Dedifferentiated amniotic fluid mesenchymal stem cell (primary cell): ENCODE results near the gene STARD4.

Experiments
- DNase-seq: peaks from one replicate; pipeline ENCODE4 v3.0.0-alpha.2; 2016; ENCODE audit errors: extremely low spot score

The STARD4 gene

DNA sequence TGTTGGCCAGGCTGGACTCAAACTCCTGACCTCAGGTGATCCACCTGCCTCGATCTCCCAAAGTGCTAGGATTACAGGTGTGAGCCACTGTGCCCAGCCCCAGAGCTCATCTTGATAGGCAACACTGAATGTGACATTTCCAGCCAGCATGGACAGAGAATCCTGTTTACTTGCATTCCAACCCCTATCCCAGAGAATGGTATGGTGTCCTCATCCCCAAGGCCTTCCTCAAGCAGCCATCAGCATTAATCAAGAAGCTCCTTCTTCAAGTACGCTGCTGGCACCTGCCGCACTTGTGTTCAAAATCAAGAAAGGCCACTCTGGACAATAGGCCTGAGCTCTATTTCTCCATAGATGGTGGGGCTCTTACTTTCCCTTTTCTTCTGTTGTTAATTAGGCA, 40.2 kb downstream of the STARD4 start:
- no peak for DNase-seq

DNA sequence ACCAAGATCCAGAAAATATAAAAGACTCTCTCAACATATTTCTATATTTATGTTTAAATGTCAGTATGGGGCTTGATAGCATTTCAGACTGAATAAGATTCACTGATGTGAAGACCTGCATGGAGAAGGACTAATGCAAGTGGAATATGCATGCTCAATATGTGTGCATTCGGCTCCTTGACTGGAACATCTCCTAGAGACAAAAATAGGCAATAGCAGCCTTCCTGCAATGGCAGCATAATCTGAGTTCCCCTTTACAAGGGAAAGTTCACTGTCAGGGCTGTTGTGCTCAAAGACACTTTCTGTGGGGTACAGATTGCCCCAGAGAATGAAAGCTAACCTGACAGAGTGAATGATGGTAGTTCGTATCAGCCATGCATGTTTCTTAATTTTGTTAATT, 42.4 kb downstream of the STARD4 start:
- DNase-seq = no peak

DNA sequence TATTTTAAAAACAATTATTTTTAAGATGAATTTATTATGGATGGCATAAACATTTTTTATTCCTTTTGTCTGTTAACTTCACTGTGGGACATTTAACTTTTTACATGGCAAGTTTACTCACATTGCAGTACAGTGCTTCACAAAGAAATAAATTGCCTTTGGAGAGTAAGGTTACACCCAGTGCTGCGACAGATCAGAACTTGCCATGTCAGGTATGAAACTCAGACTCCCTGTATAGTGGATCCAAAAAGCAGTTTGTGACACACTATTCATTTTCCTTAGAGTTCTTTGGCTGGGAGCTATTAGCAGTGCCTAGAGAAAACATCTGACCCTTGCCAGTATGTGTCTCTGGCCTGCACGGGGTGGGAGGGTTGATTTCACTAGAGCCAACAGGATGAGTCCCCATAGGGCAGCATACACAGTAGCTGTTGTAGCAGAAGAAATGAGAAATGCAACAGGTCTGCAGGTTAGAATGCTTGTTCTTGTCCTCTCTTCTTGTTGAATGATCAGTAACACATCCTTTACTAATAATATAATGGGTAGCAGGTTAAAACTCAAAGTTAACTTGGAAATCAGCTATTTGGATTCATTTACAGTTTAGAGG, 42.9 kb downstream of the STARD4 start:
- DNase-seq = no peak

DNA sequence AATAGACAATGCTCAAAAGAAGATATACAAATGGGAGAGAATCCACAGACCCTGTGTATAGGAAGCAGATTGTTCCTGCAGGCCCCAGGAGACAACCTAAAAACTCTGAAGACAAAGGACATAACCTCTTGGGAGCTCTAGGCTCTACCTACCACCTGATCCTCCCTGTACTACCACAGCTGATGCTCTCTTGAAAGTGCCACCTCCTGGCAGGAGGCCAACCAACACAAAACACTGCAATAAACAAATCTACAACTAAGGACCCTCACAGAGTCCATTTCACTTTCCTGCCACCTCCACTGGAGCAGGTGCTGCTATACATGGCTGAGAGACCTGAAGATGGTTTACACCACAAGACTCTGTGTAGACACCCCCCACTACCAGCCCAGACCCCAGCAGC, 49.0 kb downstream of the STARD4 start:
- no peak for DNase-seq

DNA sequence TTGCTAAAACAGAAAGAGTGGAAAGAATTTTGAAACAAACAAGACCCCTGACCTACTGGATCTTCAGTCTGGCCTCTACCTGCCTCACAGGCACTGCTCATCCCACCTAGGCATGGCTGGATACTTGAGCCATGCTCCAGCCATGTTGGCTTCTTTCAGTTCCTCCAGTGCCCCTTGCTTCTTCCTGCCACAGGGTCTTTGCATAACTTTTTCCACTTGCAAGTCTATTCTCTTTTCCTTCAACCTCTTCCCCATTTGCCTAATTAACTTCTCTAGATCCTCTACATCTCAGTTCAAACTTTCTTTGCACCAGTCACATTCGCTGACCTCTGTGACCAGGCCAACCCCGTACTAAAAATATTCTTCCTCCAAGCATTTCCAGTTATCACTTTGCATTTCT, 50.4 kb downstream of the STARD4 start:
- DNase-seq = no peak

DNA sequence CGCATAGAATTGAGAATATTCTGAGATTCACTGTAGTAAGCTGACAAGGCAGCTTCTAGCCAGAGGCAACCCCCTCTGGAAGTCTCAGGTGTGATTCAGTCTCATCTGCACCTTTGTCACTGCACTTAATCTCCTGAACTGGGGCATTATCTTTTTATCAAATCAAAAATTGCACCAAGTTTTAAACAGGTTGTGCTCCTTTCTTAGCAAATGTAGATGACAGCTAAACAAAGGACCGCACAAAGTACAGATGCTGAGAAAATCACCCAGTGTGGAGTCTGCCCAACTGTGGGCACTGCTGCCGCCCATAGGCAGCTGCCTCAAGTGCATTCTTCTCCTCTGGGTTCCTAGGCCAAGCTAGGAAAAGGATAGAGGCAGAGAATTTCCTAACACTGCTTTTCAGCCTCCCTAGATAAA, 51.1 kb downstream of the STARD4 start:
- no peak for DNase-seq

DNA sequence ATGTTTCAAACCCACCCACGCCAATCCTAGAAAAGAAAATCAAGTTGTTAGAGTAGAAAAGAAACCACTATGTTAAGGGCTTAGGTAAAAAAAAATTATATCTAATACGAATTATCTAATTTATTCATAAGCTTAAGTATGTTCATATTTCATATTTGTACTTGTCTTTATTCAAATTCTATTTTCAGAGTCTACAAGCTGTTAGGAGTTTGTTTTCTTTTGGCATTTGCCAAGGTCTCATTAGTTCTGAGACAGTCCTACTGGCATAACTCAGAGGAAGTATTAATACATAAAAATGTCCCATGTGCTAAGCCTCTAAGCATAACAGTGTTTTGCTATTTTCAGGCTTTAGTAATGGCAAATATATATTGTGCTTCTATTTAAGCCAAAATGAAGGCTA, 57.6 kb downstream of the STARD4 start:
- DNase-seq = no peak

DNA sequence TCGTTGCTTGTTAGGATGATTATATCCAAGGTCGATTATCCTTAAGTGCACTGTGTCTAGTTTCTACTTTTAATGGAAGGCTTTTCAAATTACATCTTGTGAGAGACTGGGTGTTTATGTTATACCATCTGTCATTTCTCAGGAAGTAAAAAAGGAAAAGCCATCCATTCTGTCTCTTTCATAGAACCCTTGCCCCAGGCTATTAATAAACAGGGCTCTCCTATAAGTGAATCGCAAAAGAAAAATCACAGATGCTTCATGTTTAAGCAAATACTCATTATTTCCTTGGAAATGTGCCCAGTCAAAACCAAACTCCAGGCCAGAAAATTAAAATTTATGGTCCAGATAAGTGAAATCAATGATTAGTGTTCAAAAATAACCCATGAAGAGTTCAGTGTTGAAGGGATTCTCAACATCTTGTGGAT, 58.1 kb downstream of the STARD4 start:
- DNase-seq = peak; percentile 24

DNA sequence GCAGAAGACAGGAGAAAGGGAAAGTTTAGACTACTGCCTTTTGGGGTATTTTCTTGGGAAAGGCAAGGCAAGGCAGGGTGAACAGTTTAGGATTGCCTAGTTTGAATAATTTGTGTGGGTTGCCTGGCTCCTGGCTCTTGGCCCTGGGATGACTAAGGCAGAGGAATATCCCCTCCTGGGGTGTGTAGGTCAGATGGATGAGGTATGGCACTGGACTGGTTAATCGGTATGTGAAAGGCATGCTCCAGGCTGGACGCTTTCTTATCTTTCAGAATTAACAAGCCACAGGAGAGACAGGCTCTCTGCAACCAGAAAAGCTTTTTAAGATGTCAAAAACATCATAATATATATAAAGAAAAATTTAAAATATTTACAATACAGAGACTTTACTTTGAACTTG, 58.6 kb downstream of the STARD4 start:
- DNase-seq = no peak

DNA sequence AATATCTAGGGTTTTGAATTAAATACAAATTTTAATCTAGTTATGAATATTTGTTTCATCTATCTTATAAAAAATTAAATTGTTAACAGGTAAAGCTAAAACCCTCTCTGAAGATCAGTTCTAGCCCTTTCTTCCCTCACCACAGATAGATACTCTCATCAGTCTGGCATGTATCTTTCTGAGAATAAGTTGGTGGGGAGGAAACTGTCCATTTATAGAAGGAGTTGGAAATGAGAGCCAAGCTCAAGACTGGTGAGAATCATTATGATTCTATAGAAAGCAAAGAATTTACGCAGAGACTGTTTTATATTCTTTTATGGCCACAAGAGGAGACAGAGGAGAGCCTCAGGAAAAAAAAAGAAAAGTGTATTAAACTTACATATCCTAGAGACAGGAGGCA, 59.0 kb downstream of the STARD4 start:
- no peak for DNase-seq

DNA sequence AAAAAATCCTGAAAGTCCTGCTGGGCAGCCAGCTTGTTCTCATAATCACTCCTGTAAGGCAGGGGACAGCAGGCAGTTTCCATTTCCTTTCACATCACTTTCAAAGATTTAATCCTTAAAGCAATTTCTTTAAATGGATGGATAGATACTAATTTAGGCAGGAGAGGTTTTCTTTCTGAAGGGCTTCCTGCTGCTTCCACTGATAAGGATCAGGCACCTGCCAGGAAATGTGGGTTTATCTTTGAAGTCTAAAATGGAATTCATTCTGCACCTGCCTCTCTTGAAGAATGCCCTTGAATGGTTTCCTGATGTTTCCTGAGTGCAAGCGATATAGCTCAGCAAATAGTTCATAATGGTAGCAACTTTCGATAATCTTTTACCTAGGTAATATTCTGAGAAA, 64.5 kb downstream of the STARD4 start:
- no peak for DNase-seq

DNA sequence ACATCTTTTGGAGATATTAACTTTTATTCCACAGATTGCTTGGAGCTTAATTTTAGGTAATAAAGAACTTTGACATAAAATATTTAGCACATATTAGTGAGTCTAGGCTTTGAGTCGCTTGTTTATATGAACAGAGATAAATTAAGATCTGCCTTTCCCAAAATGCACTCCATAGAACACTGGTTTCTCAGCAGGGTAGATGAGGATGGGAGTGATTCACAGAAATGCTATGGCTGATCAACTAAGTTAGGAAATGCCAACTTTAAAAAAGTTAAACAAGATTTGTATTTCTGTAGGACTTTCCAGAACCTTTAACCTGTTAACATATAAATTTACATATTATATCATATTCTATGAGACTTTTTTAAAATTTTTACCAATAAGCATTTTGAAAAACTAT, 65.2 kb downstream of the STARD4 start:
- no peak for DNase-seq
